ENCODE results near the gene SLC4A4. TPM values are rescaled to one million over a fixed set of nuclear protein-coding genes. Genes with fewer than 3 reads are reported as not detected.
"Not testable (repeated sequence)": the region's sequence is repeated elsewhere in the genome, so short reads cannot be mapped to it uniquely, and the experiment has no call there.

Gene SLC4A4
- polyA plus RNA-seq, 3 donors: 72.6 to 73.7 (median 72.6) TPM

- DNase-seq (ENCODE audit: extremely low read depth in 1 of 11, low read depth in 9 of 11, low spot score in 4 of 11): no peak
Observed at GRCh38 chr4:71389149-71389827, 50.5 kb downstream of the SLC4A4 start.

DNA sequence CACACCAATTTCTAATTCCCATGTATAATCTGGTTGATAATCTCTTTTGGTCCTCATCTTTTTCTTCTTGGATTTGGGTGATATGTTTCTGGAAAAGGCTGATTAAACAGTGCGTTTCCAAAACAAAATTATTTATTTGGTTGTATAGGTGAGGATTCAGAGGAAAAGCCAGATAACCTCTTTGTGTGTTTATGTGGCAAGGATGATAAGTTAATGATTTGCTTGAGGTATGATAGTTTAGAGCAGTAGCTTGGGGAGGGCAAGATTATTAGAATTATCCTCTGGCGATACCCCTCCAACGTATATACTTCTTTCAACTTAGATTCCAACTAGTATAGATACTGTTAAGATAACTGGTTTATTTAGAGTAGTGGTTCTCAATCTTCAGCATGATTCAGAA is 53.3 kb downstream of the SLC4A4 start:
- DNase-seq (ENCODE audit: extremely low read depth in 1 of 11, low read depth in 9 of 11, low spot score in 4 of 11): no peak

DNA sequence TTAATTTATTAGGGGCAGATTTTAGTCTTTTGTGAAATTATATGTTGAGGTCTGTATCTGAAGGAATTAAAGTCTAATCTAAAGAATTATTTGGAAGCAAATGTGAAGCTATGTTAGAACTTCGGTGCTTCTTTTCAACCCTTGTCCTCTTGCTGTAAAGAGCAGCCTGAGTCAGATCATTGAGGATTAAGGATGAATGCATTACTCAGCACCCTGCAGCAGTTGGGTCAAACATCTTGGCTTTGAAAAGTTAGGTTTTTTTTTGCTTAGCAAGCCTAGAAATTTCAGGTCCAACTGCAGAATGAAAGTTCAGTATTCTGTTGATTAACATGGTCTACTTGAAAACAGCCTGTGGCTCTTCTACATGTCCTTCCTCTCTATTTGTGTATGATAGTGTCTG is 57.6 kb downstream of the SLC4A4 start:
- DNase-seq (ENCODE audit: extremely low read depth in 1 of 11, low read depth in 9 of 11, low spot score in 4 of 11): no peak

DNA sequence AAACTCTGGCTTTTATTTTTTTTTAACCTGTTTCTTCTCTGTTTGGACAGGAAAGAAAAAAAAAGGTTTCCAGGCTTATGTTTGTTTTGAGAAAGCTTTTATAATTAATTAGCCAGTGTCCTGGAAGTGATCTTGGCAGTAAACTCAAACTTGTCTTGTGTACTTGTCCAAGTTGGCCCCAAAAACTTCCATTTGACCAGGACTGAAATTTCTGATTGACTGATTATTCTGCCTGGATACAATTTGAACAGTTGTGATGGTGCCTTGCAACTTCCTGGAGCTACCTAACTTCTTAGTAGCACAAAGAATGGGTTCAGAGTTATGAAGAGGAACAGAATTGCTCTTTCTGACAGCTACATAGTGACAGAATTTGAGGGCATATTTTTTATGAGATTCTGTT is 62.0 kb downstream of the SLC4A4 start:
- no peak for DNase-seq (ENCODE audit: extremely low read depth in 1 of 11, low read depth in 9 of 11, low spot score in 4 of 11)

DNA sequence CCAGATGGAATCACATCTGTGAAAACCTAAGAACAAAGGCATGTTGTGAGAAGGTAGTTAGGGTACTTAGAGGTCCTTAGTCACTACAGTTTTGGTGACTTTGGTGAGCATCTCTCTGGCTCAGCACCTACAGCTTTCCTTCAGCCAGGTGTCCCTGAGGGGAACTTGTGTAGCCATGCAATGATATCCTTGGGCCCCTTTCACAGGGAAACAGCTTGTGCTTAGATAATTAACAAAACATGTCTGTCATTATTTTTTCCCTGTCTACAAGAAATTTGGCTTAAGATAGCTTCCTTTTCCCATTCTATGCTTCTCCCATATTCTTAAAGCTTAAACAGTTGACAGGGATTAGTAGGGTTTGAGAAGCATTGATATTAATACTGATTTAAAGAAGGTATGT is 63.8 kb downstream of the SLC4A4 start:
- no peak for DNase-seq (ENCODE audit: extremely low read depth in 1 of 11, low read depth in 9 of 11, low spot score in 4 of 11)

DNA sequence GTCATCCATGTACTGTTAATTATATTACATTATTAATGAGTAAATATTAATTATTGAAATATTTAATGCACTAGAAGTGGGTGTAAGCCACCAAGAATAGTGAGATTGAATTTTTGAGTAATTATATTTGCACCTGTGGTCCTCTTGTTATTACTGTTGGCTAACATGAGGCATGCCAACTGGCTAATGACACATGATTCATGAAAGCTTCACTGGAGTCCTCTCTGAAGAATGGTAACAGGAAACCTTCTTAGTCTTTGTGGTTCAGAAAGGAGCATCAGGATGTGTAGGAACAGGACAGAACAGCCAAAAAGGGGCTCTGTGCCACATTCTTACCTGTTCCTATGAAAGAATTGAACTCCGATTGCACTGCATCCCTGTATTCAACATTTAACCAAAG is 65.2 kb downstream of the SLC4A4 start:
- no peak for DNase-seq (ENCODE audit: extremely low read depth in 1 of 11, low read depth in 9 of 11, low spot score in 4 of 11)

- DNase-seq (ENCODE audit: extremely low read depth in 1 of 11, low read depth in 9 of 11, low spot score in 4 of 11): no peak
Observed at GRCh38 chr4:71405791-71406190, 67.0 kb downstream of the SLC4A4 start.

DNA sequence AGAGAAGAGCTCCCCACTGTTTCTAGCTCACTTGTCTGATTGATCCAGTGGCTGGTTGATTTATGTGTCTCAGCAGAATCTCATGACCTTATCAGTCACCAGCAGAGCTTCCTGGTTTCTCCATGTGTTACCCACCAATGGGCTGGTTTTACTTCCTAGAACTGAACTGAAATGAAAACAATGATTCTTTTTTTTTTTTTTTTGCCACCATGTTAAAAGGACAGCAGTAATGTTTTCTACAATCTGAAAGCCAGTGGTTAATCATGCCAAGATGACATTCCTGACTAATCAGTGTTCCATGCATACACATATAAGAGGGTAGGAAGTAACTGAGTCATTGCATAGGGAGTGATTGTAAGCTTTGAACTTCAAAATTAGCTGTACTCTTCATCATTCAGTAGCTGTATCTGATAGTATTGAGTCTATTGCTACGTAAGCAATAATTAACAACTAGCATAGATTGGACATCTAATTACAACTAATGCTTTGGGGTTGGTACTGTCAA is 67.7 kb downstream of the SLC4A4 start:
- no peak for DNase-seq (ENCODE audit: extremely low read depth in 1 of 11, low read depth in 9 of 11, low spot score in 4 of 11)

DNA sequence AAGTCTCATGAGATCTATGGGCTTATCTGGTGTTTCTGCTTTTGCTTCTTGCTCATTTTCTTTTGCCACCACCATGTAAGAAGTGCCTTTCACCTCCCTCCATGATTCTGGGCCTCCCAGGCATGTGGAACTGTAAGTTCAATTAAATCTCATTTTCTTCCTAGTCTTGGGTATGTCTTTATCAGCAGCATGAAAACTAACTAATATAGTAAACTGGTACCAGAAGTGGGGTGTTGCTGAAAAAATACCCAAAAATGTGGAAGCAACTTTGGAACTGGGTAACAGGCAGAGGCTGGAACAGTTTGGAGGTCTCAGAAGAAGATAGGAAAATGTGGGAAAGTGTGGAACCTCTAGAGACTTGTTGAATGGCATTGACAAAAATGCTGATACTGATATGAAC is 70.1 kb downstream of the SLC4A4 start:
- not testable (repeated sequence) for DNase-seq (ENCODE audit: extremely low read depth in 1 of 11, low read depth in 9 of 11, low spot score in 4 of 11)

DNA sequence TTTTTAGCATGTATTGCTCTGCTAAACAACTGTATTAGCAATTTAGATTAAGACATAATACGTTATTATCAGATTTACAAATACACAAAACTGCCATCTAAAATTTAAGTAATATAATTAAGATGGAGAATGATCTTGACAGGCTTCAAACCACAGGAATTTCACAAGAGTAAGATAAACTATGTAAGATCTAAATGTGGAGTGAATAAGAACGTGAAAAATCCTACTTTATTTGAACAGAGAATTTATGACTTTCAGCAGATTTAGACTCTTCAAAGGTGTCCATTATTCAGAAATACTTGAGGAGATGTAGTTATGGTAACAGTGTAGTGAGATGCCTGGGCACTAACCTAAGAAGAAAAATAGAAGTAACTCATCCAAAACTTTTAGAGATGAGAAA is 73.2 kb downstream of the SLC4A4 start:
- DNase-seq (ENCODE audit: extremely low read depth in 1 of 11, low read depth in 9 of 11, low spot score in 4 of 11): no peak

DNA sequence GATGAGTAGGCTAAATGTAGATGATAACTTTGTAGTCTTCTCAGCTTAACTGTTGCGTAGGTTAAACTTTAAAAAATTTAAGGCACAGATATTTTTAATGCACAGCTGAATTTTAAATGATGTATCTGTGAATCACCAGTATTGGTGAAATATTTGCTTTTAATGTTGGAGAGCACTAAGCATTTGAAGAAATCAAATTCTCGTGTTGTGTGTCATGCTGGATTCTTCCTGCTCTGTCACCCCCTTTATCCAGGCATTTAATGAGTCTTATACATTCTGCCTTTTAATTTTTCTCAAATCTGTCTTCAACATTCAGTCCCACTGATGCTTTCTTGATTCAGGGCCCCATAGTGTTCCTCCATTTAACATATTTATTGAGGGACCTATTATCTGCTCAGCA is 76.7 kb downstream of the SLC4A4 start:
- DNase-seq (ENCODE audit: extremely low read depth in 1 of 11, low read depth in 9 of 11, low spot score in 4 of 11): no peak

DNA sequence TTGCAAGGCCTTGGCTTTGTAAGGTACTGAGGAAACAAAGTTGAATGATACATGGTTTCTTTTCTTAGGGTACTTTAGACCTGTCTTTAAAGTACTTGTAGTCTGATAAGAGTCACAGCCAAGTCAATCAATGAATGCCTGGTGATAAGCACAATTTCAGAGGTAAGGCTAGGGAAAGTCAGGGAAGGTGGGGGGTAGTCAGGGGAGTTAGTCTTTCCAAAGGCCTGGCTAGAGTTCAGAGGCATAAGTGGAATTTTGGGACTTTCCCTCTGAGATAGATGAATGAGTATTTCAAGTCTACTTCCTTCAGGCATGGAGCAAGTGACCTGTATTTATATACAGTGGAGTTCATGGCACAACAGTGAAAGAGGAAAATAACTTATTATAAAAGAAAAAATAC is 78.3 kb downstream of the SLC4A4 start:
- DNase-seq (ENCODE audit: extremely low read depth in 1 of 11, low read depth in 9 of 11, low spot score in 4 of 11): no peak

- DNase-seq (ENCODE audit: extremely low read depth in 1 of 11, low read depth in 9 of 11, low spot score in 4 of 11): no peak
Observed at GRCh38 chr4:71426381-71427042, 87.7 kb downstream of the SLC4A4 start.

DNA sequence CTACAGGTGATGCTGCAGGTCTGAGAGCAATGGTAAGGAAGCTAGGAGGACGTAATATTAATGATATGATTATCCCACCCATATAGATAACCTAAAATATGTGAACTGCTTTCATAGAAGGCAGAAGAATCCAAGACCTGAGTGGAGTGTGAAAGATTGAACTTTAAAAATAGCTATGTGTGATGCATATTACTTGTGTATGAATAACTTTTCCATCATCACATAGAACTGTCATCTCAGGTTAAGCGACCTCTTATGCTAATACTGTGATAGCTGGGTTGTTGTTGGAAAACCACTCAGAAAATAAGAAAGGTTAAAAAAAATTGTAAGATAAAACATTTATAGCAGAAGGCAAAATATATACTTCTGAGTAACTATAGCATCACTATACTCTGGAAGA is 90.3 kb downstream of the SLC4A4 start:
- no peak for DNase-seq (ENCODE audit: extremely low read depth in 1 of 11, low read depth in 9 of 11, low spot score in 4 of 11)

DNA sequence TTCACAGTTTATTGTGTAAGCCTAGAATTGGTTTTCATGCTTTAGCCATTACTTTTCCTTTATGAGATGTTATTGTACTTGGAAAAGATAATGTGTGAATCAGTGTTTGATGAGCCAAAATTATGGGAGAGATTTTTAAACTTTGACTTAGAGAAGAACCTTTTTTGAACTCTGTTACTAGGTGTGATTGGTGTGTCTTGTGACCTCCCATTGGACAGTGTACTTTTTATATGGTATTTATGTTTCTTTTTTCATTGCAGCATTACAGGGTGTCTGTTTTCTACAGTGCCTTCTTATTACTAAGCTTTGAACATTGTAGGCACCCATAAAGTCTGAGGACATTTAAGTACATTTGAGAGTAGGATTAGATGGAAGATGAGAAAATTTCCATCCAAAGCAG is 91.1 kb downstream of the SLC4A4 start:
- no peak for DNase-seq (ENCODE audit: extremely low read depth in 1 of 11, low read depth in 9 of 11, low spot score in 4 of 11)

GRCh38 chr4:71430609-71431008 is 91.8 kb downstream of the SLC4A4 start:
- no peak for DNase-seq (ENCODE audit: extremely low read depth in 1 of 11, low read depth in 9 of 11, low spot score in 4 of 11)

- DNase-seq (ENCODE audit: extremely low read depth in 1 of 11, low read depth in 9 of 11, low spot score in 4 of 11): no peak
Observed at GRCh38 chr4:71440612-71441011, 101.8 kb downstream of the SLC4A4 start.

DNA sequence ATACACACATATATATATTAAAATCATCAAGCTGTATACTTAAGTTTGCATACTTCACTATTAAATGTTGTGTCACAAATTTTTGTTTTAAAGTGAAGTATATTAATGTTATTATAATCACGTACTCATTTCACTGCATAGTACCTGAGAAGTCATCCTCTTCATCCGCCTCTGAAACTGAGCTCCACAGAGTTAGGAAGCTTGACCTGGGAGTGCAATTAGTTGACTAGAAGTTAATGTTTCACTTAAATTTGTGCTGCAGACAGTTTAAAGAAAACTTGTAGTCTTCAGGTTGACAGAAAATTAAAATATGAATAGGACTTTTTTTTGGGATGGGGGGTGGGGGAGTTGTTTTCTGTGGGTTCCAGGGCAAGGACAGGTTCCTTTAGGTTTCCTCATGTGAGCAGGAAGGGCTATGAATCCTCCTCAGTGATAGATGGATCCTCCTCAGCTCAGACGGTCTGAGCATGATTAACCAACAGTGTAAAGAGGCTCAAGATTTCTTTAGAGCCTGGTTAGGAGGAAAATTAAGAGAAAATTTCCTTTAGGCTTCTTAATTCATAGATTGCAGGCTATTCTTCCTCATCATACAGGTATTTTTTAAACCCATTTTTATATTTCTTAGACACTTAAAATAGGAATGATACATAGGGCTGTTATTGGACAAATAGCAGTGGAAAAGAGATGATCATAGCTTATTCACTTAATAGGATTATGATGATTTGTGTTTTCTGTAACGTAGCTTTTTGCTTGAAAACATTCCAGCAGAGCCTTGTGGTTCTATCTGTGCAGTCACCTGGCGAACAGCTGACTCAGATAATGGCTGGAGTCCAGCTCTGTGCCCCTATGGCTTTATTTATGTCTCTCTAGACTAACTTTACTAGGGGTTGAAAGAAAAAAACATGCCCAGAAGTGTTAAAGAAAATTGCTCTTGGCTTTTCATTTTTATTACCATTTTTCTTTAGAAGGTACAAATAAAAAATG is 102.7 kb downstream of the SLC4A4 start:
- DNase-seq (ENCODE audit: extremely low read depth in 1 of 11, low read depth in 9 of 11, low spot score in 4 of 11): no peak

- DNase-seq (ENCODE audit: extremely low read depth in 1 of 11, low read depth in 9 of 11, low spot score in 4 of 11): no peak
Observed at GRCh38 chr4:71442336-71442735, 103.5 kb downstream of the SLC4A4 start.

GRCh38 chr4:71444395-71444794 is 105.6 kb downstream of the SLC4A4 start:
- peak in 4 of 11 donors; percentile 13 to 39 (median 16) for DNase-seq (ENCODE audit: extremely low read depth in 1 of 11, low read depth in 9 of 11, low spot score in 4 of 11)

Measured in renal cortex interstitium (tissue), 11 donors.